RPMI7951 (cell line): ENCODE data around the gene TSSK6. TPM values are rescaled to one million over a fixed set of nuclear protein-coding genes. Genes with fewer than 3 reads are reported as not detected.

Experiments used
- DNase-seq: peaks from one replicate; pipeline ENCODE4 v3.0.0-alpha.2; 2012; ENCODE audit warnings: low read depth
- total RNA-seq: library from RNA; depleted of rRNA; stranded (reverse); fragments of >200 nt; shearing (Covaris generic); gene quantifications from 2 replicates; pipeline ENCODE4 v1.2.3, GENCODE V29; 2014

TSSK6 gene
- total RNA-seq, 1 experiment from 2014 or later, result 0.96 TPM

DNA sequence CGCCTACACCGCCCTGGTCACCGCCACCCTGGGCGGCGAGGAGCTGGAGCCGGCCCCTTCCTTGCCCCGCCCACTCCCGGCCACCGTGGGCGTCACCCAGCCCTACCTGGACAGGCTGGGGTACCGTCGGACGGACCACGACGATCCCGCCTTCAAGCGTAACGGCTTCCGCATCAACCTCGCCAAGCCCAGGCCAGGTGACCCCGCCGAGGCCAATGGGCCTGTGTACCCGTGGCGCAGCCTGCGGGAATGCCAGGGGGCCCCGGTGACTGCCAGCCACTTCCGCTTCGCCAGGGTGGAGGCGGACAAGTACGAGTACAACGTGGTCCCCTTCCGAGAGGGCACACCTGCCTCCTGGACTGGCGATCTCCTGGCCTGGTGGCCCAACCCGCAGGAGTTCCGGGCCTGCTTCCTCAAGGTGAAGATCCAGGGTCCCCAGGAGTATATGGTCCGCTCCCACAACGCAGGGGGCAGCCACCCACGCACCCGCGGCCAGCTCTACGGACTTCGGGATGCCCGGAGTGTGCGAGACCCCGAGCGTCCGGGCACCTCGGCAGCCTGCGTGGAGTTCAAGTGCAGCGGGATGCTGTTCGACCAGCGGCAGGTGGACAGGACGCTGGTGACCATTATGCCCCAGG lies 29.7 kb upstream of the TSSK6 start:
- no peak for DNase-seq

- no peak for DNase-seq
These were observed 29.1 kb upstream of the TSSK6 start for GRCh38 chr19:19544257-19544953.

DNA sequence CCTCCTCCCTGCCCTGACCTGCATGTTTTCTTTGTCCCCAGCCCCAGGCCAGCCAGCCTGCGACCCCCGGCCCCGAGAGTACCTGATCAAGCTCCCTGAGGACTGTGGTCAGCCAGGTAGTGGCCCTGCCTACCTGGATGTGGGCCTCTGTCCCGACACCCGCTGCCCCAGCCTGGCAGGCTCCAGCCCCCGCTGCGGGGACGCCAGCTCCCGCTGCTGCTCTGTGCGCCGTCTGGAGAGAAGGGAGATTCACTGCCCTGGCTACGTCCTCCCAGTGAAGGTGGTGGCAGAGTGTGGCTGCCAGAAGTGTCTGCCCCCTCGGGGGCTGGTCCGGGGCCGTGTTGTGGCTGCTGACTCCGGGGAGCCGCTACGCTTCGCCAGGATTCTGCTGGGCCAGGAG lies 28.3 kb upstream of the TSSK6 start:
- no peak for DNase-seq

DNA sequence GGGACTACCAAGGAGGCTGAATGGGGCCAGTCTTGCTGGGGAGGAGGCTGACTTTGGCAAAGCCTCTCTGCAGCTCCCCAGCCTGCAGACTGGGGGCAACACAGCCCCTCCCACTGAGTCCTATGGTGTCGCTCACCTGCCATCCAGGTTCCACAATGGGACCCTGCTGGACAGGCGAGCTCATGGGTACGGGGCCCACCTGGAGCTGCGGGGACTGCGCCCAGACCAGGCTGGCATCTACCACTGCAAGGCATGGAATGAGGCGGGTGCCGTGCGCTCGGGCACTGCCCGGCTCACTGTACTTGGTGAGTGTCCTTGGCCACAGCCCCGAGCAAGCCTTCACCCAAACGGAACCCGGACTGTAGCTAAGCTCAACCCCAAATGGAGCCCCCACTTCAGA lies 27.8 kb upstream of the TSSK6 start:
- DNase-seq, result no peak

DNA sequence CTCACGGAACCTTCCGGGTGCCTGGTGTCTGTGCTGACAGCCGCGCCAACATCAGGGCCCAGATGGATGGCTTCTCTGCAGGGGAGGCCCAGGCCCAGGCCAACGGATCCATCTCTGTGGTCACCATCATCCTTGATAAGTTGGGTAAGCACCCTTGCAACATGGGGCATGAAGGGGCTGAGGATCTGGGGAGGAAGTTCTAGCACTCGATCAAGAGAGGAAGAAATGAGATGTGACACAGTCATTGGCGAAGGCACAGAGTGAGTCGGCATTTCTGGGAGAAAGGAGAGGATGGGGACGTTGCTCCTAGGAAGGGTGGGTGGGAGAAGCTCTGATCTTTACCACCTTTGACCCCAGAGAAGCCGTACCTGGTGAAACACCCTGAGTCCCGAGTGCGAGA lies 27.2 kb upstream of the TSSK6 start:
- DNase-seq, result no peak

GRCh38 chr19:19541616-19542015 lies 26.3 kb upstream of the TSSK6 start:
- DNase-seq, result no peak

DNA sequence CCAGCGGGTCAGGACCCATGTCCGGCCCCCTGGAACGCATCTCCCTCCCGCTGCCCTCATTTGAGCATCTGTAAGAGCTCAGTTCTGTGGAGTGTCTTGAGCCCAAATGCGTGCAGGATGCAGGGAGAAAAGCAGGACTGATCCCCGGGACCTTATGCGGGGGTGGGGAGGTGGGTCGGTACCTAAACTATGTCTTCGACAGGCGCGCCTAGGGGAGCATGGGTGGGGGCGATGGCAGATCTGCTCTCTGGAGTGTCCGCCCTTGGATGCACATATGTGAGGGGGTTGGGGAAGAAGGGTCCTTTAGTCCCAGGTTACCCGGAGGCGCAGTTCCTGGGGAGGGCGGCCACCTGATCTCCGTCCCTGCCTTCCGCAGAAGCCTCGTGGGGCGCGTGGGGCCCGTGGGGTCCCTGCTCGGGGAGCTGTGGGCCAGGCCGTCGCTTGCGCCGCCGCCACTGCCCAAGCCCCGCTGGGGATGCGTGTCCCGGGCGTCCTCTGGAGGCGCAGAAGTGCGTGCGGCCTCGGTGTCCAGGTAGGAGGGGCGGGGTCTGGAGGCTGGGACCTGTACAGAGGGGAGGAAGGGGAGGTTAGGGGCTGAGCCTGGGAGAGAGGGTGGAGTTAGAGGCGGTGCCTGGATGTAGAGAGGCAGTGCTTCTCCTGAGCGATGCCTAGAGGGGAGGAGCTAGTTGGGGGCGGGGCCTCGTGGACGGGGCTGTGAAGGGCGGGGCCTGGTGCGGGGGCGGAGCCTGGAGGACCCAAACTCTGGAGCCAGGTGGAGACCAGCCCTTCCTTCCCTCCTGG lies 25.6 kb upstream of the TSSK6 start:
- DNase-seq, result no peak

- DNase-seq, result no peak
These were observed 24.8 kb upstream of the TSSK6 start for GRCh38 chr19:19540064-19540714.

DNA sequence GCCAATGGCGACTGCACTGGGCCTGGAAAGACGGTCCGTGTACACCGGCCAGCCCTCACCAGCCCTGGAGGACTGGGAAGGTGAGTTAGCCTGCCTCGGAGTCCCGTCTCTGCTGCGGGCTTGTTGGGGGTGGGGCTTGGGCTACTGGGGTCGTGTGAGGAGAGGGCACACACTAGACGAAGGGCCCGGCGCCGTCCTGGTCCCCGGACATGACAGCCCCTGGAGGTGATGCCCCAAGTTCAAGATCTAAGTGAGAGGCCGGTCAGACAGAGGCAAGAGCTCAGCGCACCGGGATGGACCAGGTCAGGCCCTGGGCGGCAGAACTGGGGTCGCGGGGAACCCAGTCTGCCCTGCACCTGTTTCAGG lies 24.3 kb upstream of the TSSK6 start:
- DNase-seq, result no peak

DNA sequence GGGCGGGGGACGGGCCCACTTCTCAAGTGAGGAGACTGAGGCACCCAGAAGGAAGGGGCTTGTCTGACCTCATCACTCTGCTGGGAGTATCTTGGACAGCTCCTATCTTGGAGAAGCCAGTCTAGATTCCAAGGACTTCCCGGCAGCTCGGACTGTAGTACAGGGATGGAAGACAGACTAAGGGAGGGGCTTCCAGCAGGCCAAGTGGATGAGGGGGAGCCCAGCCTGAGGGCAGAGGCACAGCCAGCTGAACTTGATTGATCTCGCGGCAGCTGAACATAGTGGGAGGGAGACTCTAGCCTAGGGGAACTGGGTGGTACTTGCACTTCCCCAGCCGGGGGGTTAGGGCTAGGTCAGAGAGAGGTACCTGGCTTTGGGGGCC lies 23.4 kb upstream of the TSSK6 start:
- DNase-seq, result no peak

DNA sequence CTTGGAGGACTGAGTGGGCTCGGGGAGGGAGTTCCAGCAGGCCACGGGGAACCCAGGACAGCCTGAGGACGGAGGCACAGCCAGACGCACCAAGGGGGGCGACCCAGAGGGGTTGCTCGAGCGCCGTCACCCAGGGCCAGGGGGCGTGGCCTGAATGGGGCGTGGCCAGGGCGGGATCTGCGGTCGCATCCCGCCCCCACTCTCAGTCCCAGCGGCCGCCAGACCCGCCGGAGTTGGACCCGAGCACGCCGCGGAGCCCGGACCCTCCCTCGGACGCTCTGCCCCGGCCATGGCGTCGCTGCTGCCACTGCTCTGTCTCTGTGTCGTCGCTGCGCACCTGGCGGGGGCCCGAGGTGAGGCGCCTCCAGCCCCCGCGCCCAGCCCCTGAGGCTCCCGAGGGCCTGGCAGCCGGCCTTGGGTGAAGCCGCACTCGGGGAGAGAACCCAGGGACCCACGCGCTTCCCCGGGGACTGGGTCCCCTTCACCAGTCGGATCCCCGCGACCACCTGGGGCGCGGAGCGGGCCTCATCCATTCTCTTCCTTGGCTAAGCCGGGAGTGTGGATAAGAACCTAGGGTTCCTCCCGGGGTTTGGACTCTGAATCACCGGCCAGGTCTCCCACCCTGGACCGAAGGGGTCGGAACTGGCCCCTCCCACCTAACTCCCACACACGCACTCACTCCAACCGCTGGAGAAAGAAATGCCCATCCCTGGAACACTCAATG lies 22.9 kb upstream of the TSSK6 start, which contains the start of gene CILP2:
CILP2 (plus strand) TSS at position 205 of the 724 bp plus-strand sequence; CDS start at position 290, 85 bp downstream.
- no peak for DNase-seq

DNA sequence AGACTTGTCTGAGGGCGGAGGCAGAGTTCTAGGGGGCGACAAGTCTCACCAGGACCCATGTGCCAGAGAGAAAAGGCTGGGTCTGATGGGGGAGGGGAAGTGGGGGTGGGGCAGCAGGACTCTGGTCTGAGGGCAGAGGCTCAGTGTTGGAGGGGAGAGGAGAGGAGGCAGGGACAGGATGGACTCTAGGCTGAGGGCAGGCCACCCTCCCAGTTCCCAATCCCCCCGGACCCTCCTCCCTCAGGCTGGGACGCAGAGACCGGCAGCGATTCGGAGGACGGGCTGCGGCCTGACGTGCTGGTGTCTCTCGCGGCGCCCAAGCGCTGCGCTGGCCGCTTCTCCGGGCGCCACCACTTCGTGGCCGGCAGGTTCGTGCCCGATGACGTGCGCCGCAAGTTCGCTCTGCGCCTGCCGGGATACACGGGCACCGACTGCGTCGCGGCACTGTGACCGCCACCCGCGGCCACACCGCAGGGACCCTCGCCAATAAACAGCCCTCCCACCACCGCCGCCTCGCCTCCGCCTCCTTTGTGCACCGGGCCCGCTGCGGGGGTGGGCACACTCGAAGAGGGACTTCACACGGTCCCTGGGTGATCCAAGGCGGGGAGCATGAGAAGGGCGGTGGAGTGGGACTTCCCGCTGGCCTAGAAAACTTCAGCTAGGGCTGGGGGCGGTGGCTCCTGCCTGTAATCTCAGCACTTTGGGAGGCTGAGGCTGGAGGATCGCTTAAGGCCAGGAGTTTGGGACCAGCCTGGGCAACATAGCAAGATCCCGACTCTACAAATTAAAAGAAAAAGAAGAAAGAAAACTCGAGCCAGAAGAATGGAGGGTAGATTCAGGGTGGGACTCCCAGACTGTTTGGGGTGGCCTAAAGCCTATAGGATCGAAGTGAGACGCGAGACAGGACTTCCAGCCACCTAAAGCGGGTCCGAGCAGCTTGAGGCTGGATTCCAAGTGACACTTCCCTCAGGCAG lies 22.0 kb upstream of the TSSK6 start:
- no peak for DNase-seq

DNA sequence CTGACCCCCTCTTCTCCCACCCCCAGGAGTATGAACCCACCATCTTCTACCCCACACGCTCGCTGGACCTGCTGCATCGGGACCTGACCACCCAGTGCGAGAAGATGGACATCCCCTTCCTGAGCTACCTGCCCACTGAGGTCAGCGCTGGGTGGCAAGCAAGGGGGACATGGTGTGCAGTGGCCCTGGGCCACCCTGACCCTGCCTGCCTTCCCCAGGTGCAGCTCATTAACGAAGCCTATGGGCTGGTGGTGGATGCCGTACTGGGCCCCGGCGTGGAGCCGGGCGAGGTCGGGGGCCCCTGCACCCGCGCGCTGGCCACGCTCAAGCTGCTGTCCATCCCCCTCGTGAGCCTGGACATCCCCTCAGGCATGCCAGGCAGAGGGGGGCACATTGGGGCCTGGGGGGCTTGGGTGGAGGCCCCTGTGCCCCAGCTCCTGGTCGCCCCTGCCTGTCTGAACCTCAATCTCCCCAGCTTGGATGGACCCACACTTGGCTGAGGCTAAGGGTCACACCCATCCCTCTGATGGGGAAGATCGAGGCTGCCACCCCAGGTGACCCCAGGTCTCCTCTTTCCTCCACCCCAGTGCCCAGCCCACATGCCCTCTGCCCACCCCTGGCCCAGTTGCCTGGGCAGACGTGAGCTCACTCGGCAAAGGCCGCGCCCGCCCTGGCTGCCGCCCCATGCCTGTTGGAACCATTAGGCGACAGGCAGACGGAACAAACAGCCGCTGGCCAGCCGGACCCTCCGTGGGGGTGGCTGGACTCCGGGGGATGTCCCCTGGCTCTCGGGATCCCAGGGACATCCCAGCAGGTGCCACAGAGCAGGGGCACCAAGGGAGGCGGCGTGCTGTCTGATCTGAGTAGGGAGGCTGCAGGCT lies 20.2 kb upstream of the TSSK6 start:
- no peak for DNase-seq

DNA sequence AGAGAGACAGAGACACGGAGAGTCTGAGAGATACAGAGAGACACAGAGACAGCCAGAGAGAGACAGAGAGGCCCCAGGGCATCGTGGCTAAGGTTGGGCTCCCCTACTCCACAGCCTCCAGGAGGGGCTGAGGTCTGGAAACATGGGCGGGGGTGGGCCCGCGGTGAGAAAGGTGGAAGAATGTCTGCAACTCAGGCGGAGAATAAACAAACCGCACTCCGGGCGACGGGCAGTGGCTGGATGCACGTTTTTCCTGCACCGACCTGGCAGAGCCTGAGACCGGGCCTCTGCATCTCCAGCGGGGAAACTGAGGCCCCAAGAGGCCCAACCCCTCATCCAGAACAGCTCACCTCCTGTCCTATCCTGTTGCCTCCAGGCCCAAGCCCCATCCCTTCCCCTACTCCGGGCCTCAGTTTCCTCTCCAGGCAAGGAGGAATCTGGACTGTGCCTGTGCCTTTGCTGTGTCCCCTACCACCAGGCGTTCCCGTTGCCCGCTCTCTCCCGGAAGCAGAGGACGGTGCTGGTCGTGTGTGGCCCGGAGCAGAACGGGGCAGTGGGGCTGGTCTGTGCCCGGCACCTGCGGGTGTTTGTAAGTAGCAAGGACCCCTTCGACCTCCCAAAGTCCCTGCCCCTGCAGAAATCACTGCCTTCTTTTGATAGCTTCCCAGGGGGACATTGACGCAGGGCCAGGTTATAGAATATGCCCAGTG lies 19.4 kb upstream of the TSSK6 start:
- no peak for DNase-seq

DNA sequence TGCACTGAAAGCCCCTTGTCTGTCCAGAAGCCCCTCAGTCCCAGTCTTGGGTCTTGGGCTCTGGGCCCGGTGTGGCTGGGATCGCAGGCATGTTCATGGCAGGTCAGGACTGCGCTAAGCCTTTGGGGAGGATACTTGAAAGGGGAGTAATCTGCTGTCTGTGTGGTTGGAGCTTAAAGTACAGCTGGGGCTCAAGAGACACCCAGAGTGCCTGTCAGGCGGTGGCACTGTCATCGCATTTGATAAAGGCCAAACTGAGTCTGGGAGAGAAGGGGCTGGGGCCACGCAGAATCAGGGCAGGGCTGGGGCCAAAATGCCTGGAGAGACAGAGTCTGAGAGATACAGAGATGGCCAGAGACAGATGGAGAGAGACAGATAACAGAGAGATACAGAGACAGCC lies 18.5 kb upstream of the TSSK6 start:
- no peak for DNase-seq

DNA sequence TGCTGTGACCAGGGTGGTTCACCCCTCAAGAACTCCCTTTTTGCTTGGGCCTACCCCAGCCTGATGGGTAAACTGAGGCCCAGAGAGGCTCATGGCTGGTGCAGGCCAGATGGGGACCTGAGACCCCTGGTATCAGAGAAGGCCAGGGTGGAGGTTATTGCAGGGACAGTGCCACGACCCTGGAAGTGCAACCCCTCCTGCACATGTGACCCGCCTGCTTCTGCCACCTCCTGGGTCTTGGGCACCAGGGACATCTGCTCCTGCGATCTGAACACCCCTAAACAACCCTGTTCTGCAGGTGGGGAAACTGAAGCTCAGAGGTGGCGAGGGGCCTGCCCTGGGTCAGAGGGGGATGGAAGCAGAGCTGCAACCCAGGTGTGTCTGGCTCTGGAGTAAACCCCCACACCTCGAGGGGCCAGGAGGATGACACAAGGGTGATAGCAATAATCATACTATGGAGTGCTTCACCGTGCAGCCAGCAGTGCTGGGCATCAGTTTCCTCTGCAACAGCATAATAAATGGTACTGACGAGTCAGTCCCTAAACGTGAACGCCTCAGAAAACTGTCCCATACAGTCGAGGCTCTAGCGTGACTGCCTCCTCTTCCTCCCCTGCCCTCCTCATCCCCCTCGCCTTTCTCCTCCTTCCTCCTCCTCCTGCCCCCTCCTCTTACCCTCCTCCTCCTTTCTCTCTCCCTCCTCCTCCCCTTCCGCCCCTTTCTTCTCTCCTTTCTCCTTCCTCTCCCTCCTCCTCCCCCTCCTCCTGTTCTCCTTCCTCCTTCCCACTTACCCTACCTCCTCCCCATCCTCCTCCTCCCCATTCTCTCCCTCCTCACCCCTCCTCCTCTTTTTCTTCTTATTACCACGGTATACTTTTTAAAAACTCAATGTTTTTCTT lies 17.7 kb upstream of the TSSK6 start:
- DNase-seq, result no peak

DNA sequence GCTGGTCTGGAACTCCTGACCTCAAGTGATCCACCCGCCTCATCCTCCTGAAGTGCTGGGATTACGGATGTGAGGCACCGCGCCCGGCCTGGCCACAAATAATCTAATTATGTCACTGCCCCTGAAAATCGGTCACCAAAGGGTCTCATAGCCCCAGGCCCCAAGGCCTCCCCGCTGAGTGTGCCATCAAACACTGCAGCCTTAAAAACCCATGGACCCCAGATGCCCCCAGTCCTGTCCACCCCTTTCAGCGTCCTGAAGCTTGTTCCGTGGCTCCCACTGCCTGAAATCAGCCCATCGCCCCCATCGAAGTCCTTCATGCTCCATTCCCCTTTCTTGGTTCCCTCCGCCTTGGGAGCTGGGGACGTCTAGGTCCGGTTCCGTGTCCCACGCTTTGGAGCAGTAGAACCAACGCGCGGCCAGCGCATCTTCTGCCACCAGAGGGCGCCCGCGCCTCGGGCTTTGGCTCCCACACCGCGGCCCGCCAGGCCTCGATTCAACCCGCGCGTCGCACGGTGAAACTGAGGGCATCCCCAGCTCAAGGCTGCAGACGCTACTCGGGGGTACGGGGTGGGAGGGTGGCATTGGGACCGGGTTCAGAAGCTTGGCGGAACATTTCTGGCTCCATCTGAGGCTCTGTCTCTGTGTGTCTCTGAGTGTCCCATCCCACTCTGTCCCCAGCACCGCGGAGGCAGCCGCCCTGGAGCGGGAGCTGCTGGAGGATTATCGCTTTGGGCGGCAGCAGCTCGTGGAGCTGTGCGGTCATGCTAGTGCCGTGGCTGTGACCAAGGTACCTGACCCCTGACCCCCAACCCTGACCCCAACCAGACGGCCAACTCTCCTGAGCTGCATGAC lies 16.8 kb upstream of the TSSK6 start:
- DNase-seq, result peak; percentile 59
